Measurements from ENCODE around the gene SLC25A13. TPM values are rescaled to one million over a fixed set of nuclear protein-coding genes. Genes with fewer than 3 reads are reported as not detected.

The SLC25A13 gene
- total and polyA plus RNA-seq, 2 of the 8 experiments (the other 6 are each of a cell fraction or from before 2014, with no cell fraction given) = 30.8 to 85.4 TPM

DNA sequence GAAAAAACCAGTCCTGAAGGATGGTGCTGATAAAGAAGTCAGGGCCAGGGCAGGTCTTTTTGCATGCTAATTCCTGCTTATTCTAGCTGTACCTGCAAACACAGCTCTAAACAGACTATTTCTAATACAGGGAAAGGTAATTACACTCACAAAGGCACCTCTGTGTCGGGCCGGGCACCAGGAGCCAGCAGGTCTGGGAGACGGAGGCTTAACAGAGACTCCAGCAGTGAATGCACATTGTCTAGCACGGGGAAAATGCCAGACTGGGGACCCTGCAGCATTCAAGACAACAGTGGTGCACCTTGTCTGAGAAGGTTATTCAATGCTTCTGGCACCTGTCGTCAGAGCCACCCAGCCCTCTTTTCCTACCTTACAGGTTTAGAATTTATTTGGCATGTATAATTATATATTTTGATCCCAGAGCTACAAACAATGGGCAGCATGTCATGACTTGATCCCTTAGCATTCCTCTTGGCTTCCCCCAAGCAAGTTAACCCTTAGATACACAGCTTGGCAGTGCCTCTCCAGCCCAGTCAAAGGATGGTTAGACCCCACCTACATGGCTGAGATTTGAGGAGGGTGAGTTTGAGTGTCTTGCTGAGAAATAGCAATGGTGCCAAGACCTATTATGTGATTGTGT lies 185.2 kb downstream of the SLC25A13 start:
- H3K4ac ChIP-seq (replicated peaks; ENCODE audit: insufficient read length, low read depth, low read length) = no peak overlapping the region
- DNase-seq (ENCODE audit: low read depth in 1 of 2, low spot score in 2 of 2) = no peak
- no peak overlapping the region for H2BK20ac ChIP-seq (ENCODE audit: low read length)
- POLR2A ChIA-PET (ENCODE audit: partially characterized antibody) = no interaction called here
- no peak overlapping the region for H2BK12ac ChIP-seq (ENCODE audit: low read depth, low read length)
- no peaks in the 10 kb centered on the region; a peak in 2 of 8 replicates for H3K36me3 ChIP-seq (ENCODE audit: control insufficient read depth in 2 of 4, insufficient read depth in 4 of 4, low read length in 3 of 4)
- H3K27ac ChIP-seq (ENCODE audit: low read depth, low read length) = no peak overlapping the region
- no peak overlapping the region for H2AFZ ChIP-seq (ENCODE audit: low read length)
- H3K18ac ChIP-seq (ENCODE audit: extremely low read depth, low read length) = no peak overlapping the region
- H3K4me1 ChIP-seq (replicated peaks in 1 of 4; ENCODE audit: control insufficient read depth in 3 of 4, insufficient read depth in 4 of 4, low read length in 3 of 4) = peaks cover 0 to 4% (median 0%) of the 10 kb centered on the region in 4 experiments; a peak in 1 of 7 replicates
- H3K27me3 ChIP-seq (replicated peaks in 1 of 4; ENCODE audit: control insufficient read depth in 3 of 4, extremely low read depth in 1 of 4, insufficient read depth in 3 of 4, low read length in 3 of 4) = peaks cover 7 to 13% (median 11%) of the 10 kb centered on the region in 4 experiments; a peak in 5 of 7 replicates
- H2BK120ac ChIP-seq (replicated peaks; ENCODE audit: low read depth, low read length) = no peak overlapping the region
- no peak overlapping the region for H4K8ac ChIP-seq (ENCODE audit: extremely low read depth, insufficient read depth, low read length)
- CTCF ChIA-PET (ENCODE audit: partially characterized antibody) = interaction anchor here (1.1 kb wide), 1 partner anchor 88 kb away, joined by 3 read pairs; no protein-coding TSS in a partner anchor
- H3K79me1 ChIP-seq (ENCODE audit: low read depth, low read length) = no peaks in the 10 kb centered on the region
- H3K4me3 ChIP-seq (ENCODE audit: extremely low read depth in 1 of 4, insufficient read depth in 2 of 4, low read depth in 3 of 4, low read length in 4 of 4) = no peak overlapping the region
- no peak overlapping the region for H2AK5ac ChIP-seq (ENCODE audit: low read depth, low read length)
- H3K23ac ChIP-seq (ENCODE audit: insufficient read length) = no peak overlapping the region
- no peak overlapping the region for H4K5ac ChIP-seq (ENCODE audit: insufficient read length, low read depth, low read length)
- no peak overlapping the region for H3K56ac ChIP-seq (replicated peaks; ENCODE audit: insufficient read length, low read depth, low read length)
- no peak overlapping the region for H3K9ac ChIP-seq (replicated peaks in 1 of 4; ENCODE audit: extremely low read depth in 1 of 4, low read depth in 3 of 4, low read length in 3 of 4)
- H3K23me2 ChIP-seq (ENCODE audit: low read depth, low read length) = no peaks in the 10 kb centered on the region
- H3K4me2 ChIP-seq (ENCODE audit: insufficient read depth in 1 of 2, low read depth in 2 of 2, low read length in 2 of 2) = no peak overlapping the region; a peak in 1 of 4 replicates
- H2BK15ac ChIP-seq (ENCODE audit: low read length) = no peak overlapping the region
- H4K91ac ChIP-seq (replicated peaks; ENCODE audit: insufficient read length, low read length) = no peak overlapping the region
- peaks cover 3 to 10% of the 10 kb centered on the region in 2 experiments for H4K20me1 ChIP-seq (replicated peaks in 1 of 2; ENCODE audit: control insufficient read depth in 1 of 2, insufficient read depth in 2 of 2, low read length in 2 of 2)
- no peak for FAIRE-seq
- H3K14ac ChIP-seq (ENCODE audit: insufficient read length) = no peak overlapping the region
- no peak overlapping the region for H2BK5ac ChIP-seq (ENCODE audit: low read depth, low read length)
- H3K79me2 ChIP-seq (ENCODE audit: control insufficient read depth in 1 of 2, insufficient read depth in 2 of 2, low read length in 2 of 2) = no peaks in the 10 kb centered on the region
- 82% methylated on average over 5 of the region's 5 CpGs; no CpG with 5 or more reads in 1 of the 2 experiments for WGBS, 2 experiments (ENCODE audit: extremely low coverage in 1 of 2, insufficient coverage in 1 of 2, insufficient read length in 1 of 2, insufficient replicate concordance in 2 of 2, low coverage in 1 of 2, low lambda C conversion rate in 2 of 2, missing lambda C conversion rate in 1 of 2)
- no peaks in the 10 kb centered on the region for H3K9me3 ChIP-seq (ENCODE audit: insufficient read depth in 2 of 2, low read depth in 1 of 2, low read length in 1 of 2)
- TF ChIP-seq GABPA (IDR thresholded peaks at IDR 0.05; ENCODE audit: borderline replicate concordance, insufficient read depth, low read length) (no peak), BRCA1 (IDR thresholded peaks at IDR 0.05; ENCODE audit: low read depth, low read length) (no peak), TAF1 (IDR thresholded peaks at IDR 0.05; ENCODE audit: low read depth, low read length) (no peak), SP2 (IDR thresholded peaks at IDR 0.05; ENCODE audit: low read length) (no peak), ASH2L (IDR thresholded peaks at IDR 0.05; ENCODE audit: low read length) (no peak), HDAC6 (IDR thresholded peaks at IDR 0.05; ENCODE audit: low read depth, low read length) (no peak), CHD1 (IDR thresholded peaks at IDR 0.05; ENCODE audit: low read depth, low read length) (no peak), SUZ12 (IDR thresholded peaks at IDR 0.05; ENCODE audit: low read length) (no peak), SIN3A (conservative IDR thresholded peaks at IDR 0.05 in 1 of 2, IDR thresholded peaks at IDR 0.05 in 1 of 2; ENCODE audit: low read depth in 1 of 2, low read length in 2 of 2) (no peak), BACH1 (IDR thresholded peaks at IDR 0.05; ENCODE audit: low read length) (no peak), RBBP5 (IDR thresholded peaks at IDR 0.05; ENCODE audit: borderline replicate concordance, low read depth, low read length) (no peak), CEBPB (IDR thresholded peaks at IDR 0.05; ENCODE audit: low read depth, low read length) (no peak), POLR2A (IDR thresholded peaks at IDR 0.05; ENCODE audit: control extremely low read depth in 1 of 2, low read depth in 2 of 2, low read length in 2 of 2) (no peak)

Data from H1 (cell line).